WTC11 (cell line): ENCODE data around the gene PGRMC2. TPM values are rescaled to one million over a fixed set of nuclear protein-coding genes. Genes with fewer than 3 reads are reported as not detected.

ENCODE experiments used
- ATAC-seq: fragments of 200-7000 bp; cut with Tn5 transposase; 2 replicates; pipeline ENCODE4 v1.10.0; 2021; ENCODE audit warnings: mild to moderate bottlenecking, moderate library complexity
- CTCF ChIA-PET: fragments of 300-600 bp; sonication (Branson Sonifier 250); formaldehyde crosslinking; loops from one replicate; lab custom pipeline; 2021; ENCODE audit warnings: antibody characterized with exemption; lab: Charles Lee
- POLR2A ChIA-PET: fragments of 350-600 bp; sonication (Branson Sonifier 250); formaldehyde crosslinking; loops from one replicate; lab custom pipeline; 2021; ENCODE audit warnings: antibody characterized with exemption; lab: Charles Lee
- DNase-seq: peaks from one replicate; pipeline ENCODE4 v3.0.0; 2021; ENCODE audit warnings: low spot score
- H3K27ac Mint-ChIP-seq: 2 replicates; pipeline ENCODE4 v1.8.0; 2021; ENCODE audit warnings: mixed read lengths
- H3K27me3 Mint-ChIP-seq: 2 replicates; pipeline ENCODE4 v1.8.0; 2021; ENCODE audit warnings: low read depth, mild to moderate bottlenecking, moderate library complexity, mixed read lengths
- H3K36me3 Mint-ChIP-seq: 2 replicates; pipeline ENCODE4 v1.8.0; 2021; ENCODE audit warnings: mixed read lengths
- H3K4me1 Mint-ChIP-seq: 2 replicates; pipeline ENCODE4 v1.8.0; 2022; ENCODE audit warnings: mixed read lengths
- H3K4me3 Mint-ChIP-seq: 2 replicates; pipeline ENCODE4 v1.8.0; 2021; ENCODE audit warnings: mild to moderate bottlenecking, moderate library complexity, mixed read lengths
- H3K9me3 Mint-ChIP-seq: 2 replicates; pipeline ENCODE4 v1.8.0; 2021; ENCODE audit warnings: mixed read lengths
- AFF4 ChIP-seq: sonication (generic); formaldehyde crosslinking; IDR thresholded peaks from 2 replicates; pipeline ENCODE4 v1.8.1; 2023; ENCODE audit warnings: mild to moderate bottlenecking, missing genetic modification reagents, borderline replicate concordance
- ARID4B ChIP-seq: sonication (generic); formaldehyde crosslinking; IDR thresholded peaks from 2 replicates; pipeline ENCODE4 v1.8.0; 2023; ENCODE audit warnings: missing genetic modification reagents, mild to moderate bottlenecking, borderline replicate concordance
- ERG ChIP-seq: fragments of 250-450 bp; sonication (Bioruptor Pico); IDR thresholded peaks from 2 replicates; pipeline ENCODE4 v1.8.0; 2021; ENCODE audit warnings: mild to moderate bottlenecking
- ETV6 ChIP-seq: sonication (generic); formaldehyde crosslinking; IDR thresholded peaks from 2 replicates; pipeline ENCODE4 v1.8.1; 2022; ENCODE audit warnings: mild to moderate bottlenecking, missing genetic modification reagents
- GTF2I ChIP-seq: fragments of 250-450 bp; sonication (Bioruptor Pico); conservative IDR thresholded peaks from 2 replicates; pipeline ENCODE4 v1.4.0; 2021; ENCODE audit warnings: mild to moderate bottlenecking
- MXD4 ChIP-seq: fragments of 250-450 bp; sonication (Bioruptor Pico); IDR thresholded peaks from 2 replicates; pipeline ENCODE4 v1.8.0; 2021; ENCODE audit warnings: mild to moderate bottlenecking, moderate library complexity, borderline replicate concordance
- OVOL2 ChIP-seq: fragments of 250-450 bp; sonication (Bioruptor Pico); IDR thresholded peaks from 2 replicates; pipeline ENCODE4 v1.9.0; 2021; ENCODE audit warnings: mild to moderate bottlenecking, borderline replicate concordance
- PRDM15 ChIP-seq: sonication (generic); formaldehyde crosslinking; IDR thresholded peaks from 2 replicates; pipeline ENCODE4 v1.8.0; 2022; ENCODE audit warnings: missing genetic modification reagents
- PREB ChIP-seq: sonication (generic); formaldehyde crosslinking; IDR thresholded peaks from 2 replicates; pipeline ENCODE4 v1.8.1; 2022; ENCODE audit warnings: mild to moderate bottlenecking, missing genetic modification reagents, moderate library complexity, borderline replicate concordance
- PRRX2 ChIP-seq: fragments of 250-450 bp; sonication (Bioruptor Pico); IDR thresholded peaks from 2 replicates; pipeline ENCODE4 v1.8.0; 2021; ENCODE audit warnings: mild to moderate bottlenecking
- RORB ChIP-seq: fragments of 250-450 bp; sonication (Bioruptor Pico); IDR thresholded peaks from 2 replicates; pipeline ENCODE4 v1.9.0; 2021; ENCODE audit warnings: mild to moderate bottlenecking
- TEAD4 ChIP-seq: sonication (generic); formaldehyde crosslinking; IDR thresholded peaks from 2 replicates; pipeline ENCODE4 v1.8.0; 2022; ENCODE audit warnings: mild to moderate bottlenecking, missing genetic modification reagents
- ZNF263 ChIP-seq: sonication (generic); formaldehyde crosslinking; IDR thresholded peaks from 2 replicates; pipeline ENCODE4 v1.8.1; 2022; ENCODE audit warnings: low read depth, mild to moderate bottlenecking, moderate library complexity, missing genetic modification reagents
- ZNF317 ChIP-seq: sonication (generic); formaldehyde crosslinking; IDR thresholded peaks from 2 replicates; pipeline ENCODE4 v1.8.1; 2023; ENCODE audit warnings: low read depth, mild to moderate bottlenecking, moderate library complexity, missing genetic modification reagents, borderline replicate concordance
- ZNF416 ChIP-seq: fragments of 250-450 bp; sonication (Bioruptor Pico); IDR thresholded peaks from 2 replicates; pipeline ENCODE4 v1.9.0; 2021; ENCODE audit warnings: mild to moderate bottlenecking, inconsistent platforms
- ZNF425 ChIP-seq: fragments of 250-450 bp; sonication (Bioruptor Pico); conservative IDR thresholded peaks from 2 replicates; pipeline ENCODE4 v1.9.0; 2021; ENCODE audit warnings: mild to moderate bottlenecking
- ZSCAN18 ChIP-seq: fragments of 250-450 bp; sonication (Bioruptor Pico); IDR thresholded peaks from 2 replicates; pipeline ENCODE4 v2.1.2; 2022; ENCODE audit warnings: mild to moderate bottlenecking, moderate library complexity
- total RNA-seq: library from RNA; stranded (reverse); gene quantifications from 3 replicates; pipeline ENCODE4 v1.2.3, GENCODE V29; 2021

Gene PGRMC2
- total RNA-seq, 1 experiment from 2014 or later = 68.2 TPM

GRCh38 chr4:128323401-128323800 lies 35.8 kb upstream of the PGRMC2 start (continued):
- TF ChIP-seq ARID4B (CRISPR knock-in tag) (no peak), MXD4 (CRISPR knock-in tag) (no peak)

GRCh38 chr4:128322986-128323385 lies 35.4 kb upstream of the PGRMC2 start:
- no peak overlapping the region for H3K4me3 Mint-ChIP-seq
- no peak for ATAC-seq
- H3K9me3 Mint-ChIP-seq = no peaks in the 10 kb centered on the region
- no peak for DNase-seq
- no peaks in the 10 kb centered on the region for H3K36me3 Mint-ChIP-seq
- ChIA-PET CTCF (no interaction called here), POLR2A (no interaction called here)
- no peaks in the 10 kb centered on the region for H3K27me3 Mint-ChIP-seq
- peaks cover 4% of the 10 kb centered on the region for H3K4me1 Mint-ChIP-seq
- H3K27ac Mint-ChIP-seq = no peak overlapping the region
- TF ChIP-seq OVOL2 (CRISPR knock-in tag) (no peak), PREB (CRISPR knock-in tag) (no peak), ETV6 (CRISPR knock-in tag) (no peak), TEAD4 (CRISPR knock-in tag) (no peak), PRDM15 (no peak), ZSCAN18 (no peak), AFF4 (CRISPR knock-in tag) (no peak), ZNF263 (CRISPR knock-in tag) (no peak), ZNF425 (CRISPR knock-in tag) (no peak), PRRX2 (CRISPR knock-in tag) (no peak), ZNF317 (CRISPR knock-in tag) (no peak), GTF2I (CRISPR knock-in tag) (no peak), ZNF416 (no peak), ERG (CRISPR knock-in tag) (no peak), RORB (CRISPR knock-in tag) (no peak)
